ENCODE measurements around the gene RGS13.

RGS13 gene

GRCh38 chr1:192627901-192628300 lies 8.0 kb upstream of the RGS13 start:
- DNase-seq, result no peak

- no peak for DNase-seq
Measured at GRCh38 chr1:192628396-192629057, 7.4 kb upstream of the RGS13 start.

- no peak for DNase-seq
Measured at GRCh38 chr1:192629612-192630011, 6.3 kb upstream of the RGS13 start.

- DNase-seq, result no peak
Measured at GRCh38 chr1:192630521-192631287, 5.2 kb upstream of the RGS13 start.

GRCh38 chr1:192631749-192632148 lies 4.2 kb upstream of the RGS13 start:
- DNase-seq, result no peak

- no peak for DNase-seq
Measured at GRCh38 chr1:192632188-192632587, 3.8 kb upstream of the RGS13 start.

GRCh38 chr1:192632641-192633532 lies 3.1 kb upstream of the RGS13 start:
- no peak for DNase-seq

GRCh38 chr1:192633533-192634253 lies 2.3 kb upstream of the RGS13 start:
- no peak for DNase-seq

GRCh38 chr1:192635041-192635440 lies 906 bp upstream of the RGS13 start:
- no peak for DNase-seq

- DNase-seq, result no peak
Measured at GRCh38 chr1:192639607-192640368, 3.8 kb downstream of the RGS13 start.

GRCh38 chr1:192652159-192652558 lies 16.2 kb downstream of the RGS13 start:
- no peak for DNase-seq

GRCh38 chr1:192654120-192654519 lies 18.2 kb downstream of the RGS13 start:
- DNase-seq, result no peak

- DNase-seq, result no peak
Measured at GRCh38 chr1:192654591-192655251, 18.8 kb downstream of the RGS13 start.

GRCh38 chr1:192657760-192658159 lies 21.8 kb downstream of the RGS13 start:
- no peak for DNase-seq

- DNase-seq, result no peak
Measured at GRCh38 chr1:192658255-192658654, 22.3 kb downstream of the RGS13 start.

GRCh38 chr1:192660613-192661012 lies 24.7 kb downstream of the RGS13 start:
- DNase-seq, result no peak

- no peak for DNase-seq
Measured at GRCh38 chr1:192668409-192668983, 32.5 kb downstream of the RGS13 start.

- DNase-seq, result no peak
Measured at GRCh38 chr1:192669174-192669573, 33.2 kb downstream of the RGS13 start.

GRCh38 chr1:192675716-192676115 lies 39.8 kb downstream of the RGS13 start:
- no peak for DNase-seq

GRCh38 chr1:192678099-192678498 lies 42.2 kb downstream of the RGS13 start:
- DNase-seq, result no peak

- no peak for DNase-seq
Measured at GRCh38 chr1:192682335-192682734, 46.4 kb downstream of the RGS13 start.
